Endodermal cell (in vitro differentiated cells): Measurements from ENCODE around the gene FGFRL1. TPM values are rescaled to one million over a fixed set of nuclear protein-coding genes. Genes with fewer than 3 reads are reported as not detected.

Experiments used
- DNase-seq: peaks from one replicate; pipeline ENCODE4 v3.0.0-alpha.2; 2017
- H3K27ac ChIP-seq: 2 replicates; pipeline ENCODE4 v1.5.1; 2013; ENCODE audit warnings: mild to moderate bottlenecking, low read depth, low read length, moderate library complexity
- H3K27me3 ChIP-seq: 2 replicates; pipeline ENCODE4 v1.6.1; 2013; ENCODE audit warnings: mild to moderate bottlenecking, low read length, moderate library complexity; ENCODE audit not compliant: insufficient read depth, control insufficient read depth, poor library complexity, severe bottlenecking
- H3K36me3 ChIP-seq: 2 replicates; pipeline ENCODE4 v1.7.0; 2013; ENCODE audit warnings: mild to moderate bottlenecking, low read length, moderate library complexity; ENCODE audit not compliant: control insufficient read depth, insufficient read depth
- H3K4me1 ChIP-seq: one replicate; pipeline ENCODE4 v1.7.0; 2013; ENCODE audit warnings: low read length; ENCODE audit not compliant: control insufficient read depth, insufficient read depth
- H3K4me3 ChIP-seq: 2 replicates; pipeline ENCODE4 v1.5.1; 2013; ENCODE audit warnings: mild to moderate bottlenecking, low read length, moderate library complexity
- H3K9ac ChIP-seq: 2 replicates; pipeline ENCODE4 v1.6.1; 2013; ENCODE audit warnings: mild to moderate bottlenecking, low read length, moderate library complexity; ENCODE audit not compliant: poor library complexity, severe bottlenecking; ENCODE audit errors: extremely low read depth
- H3K9me3 ChIP-seq: 2 replicates; pipeline ENCODE4 v1.6.1; 2013; ENCODE audit warnings: mild to moderate bottlenecking, low read length, moderate library complexity; ENCODE audit not compliant: control insufficient read depth
- H3K27ac Mint-ChIP-seq: 2 replicates; pipeline ENCODE4 v1.8.0; 2020; ENCODE audit warnings: mixed read lengths
- H3K27me3 Mint-ChIP-seq: 2 replicates; pipeline ENCODE4 v1.8.0; 2021; ENCODE audit warnings: mild to moderate bottlenecking, mixed read lengths; ENCODE audit not compliant: insufficient read depth
- H3K36me3 Mint-ChIP-seq: 2 replicates; pipeline ENCODE4 v1.8.0; 2020; ENCODE audit warnings: low read depth, mixed read lengths
- H3K4me1 Mint-ChIP-seq: 2 replicates; pipeline ENCODE4 v1.8.0; 2020; ENCODE audit warnings: mixed read lengths
- H3K4me3 Mint-ChIP-seq: 2 replicates; pipeline ENCODE4 v1.8.0; 2020; ENCODE audit warnings: mild to moderate bottlenecking, moderate library complexity, mixed read lengths
- H3K9me3 Mint-ChIP-seq: 2 replicates; pipeline ENCODE4 v1.8.0; 2020; ENCODE audit warnings: mild to moderate bottlenecking, mixed read lengths
- WGBS, 2 experiments: methylation state at CpG; one replicate each; pipeline versions ENCODE4 v1.1.5 to v1.1.7; 2013; ENCODE audit warnings: missing lambda C conversion rate in 2 of 2, mixed read lengths in 1 of 2; ENCODE audit not compliant: insufficient coverage in 1 of 2, insufficient read length in 1 of 2; 5-methylcytosine and 5-hydroxymethylcytosine counted together
- total RNA-seq, 2 donors: library from RNA; stranded (reverse); fragmentation: NEBNext Ultra II Directional in 1 of 2; extraction: Animal tissue kit (Norgen Biotek cat#: 25700) in 1 of 2; gene quantifications; 2 replicates in 1 of 2; 3 replicates in 1 of 2; pipeline ENCODE4 v1.2.1, GENCODE V29; 2021
- TF ChIP-seq, protein P1 (sequence below): fragments of 200-600 bp; sonication (generic); conservative IDR thresholded peaks from 2 replicates; pipeline ENCODE4 v1.5.0; 2021; ENCODE audit warnings: antibody characterized with exemption, mild to moderate bottlenecking

Gene FGFRL1
- total RNA-seq, 2 donors from 2014 or later = 51.0 to 93.3 TPM

DNA sequence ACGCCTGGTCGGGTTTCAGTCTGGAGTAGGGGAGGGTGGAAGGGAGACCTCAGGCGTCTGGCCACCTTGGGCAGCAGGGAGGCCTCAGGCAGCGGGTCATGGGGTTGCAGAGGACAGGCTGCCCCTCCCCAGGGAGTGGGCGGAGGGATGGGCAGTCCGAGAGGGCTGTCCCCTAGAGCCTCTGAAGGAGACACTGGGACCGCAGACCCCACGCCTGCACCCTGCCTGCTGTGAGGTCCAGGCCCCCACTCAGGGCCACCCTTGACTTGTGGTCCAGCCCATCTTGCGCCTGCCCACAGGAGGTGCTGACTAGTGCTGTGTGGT is 16.5 kb downstream of the FGFRL1 start:
- H3K36me3 Mint-ChIP-seq = peaks cover 22% of the 10 kb centered on the region
- no peaks in the 10 kb centered on the region for H3K27me3 Mint-ChIP-seq
- Histone ChIP-seq H3K9me3 (no peaks in the 10 kb centered on the region), H3K4me1 (no peaks in the 10 kb centered on the region), H3K27ac (no peak overlapping the region), H3K9ac (no peak overlapping the region), H3K27me3 (no peaks in the 10 kb centered on the region), H3K4me3 (no peak overlapping the region), H3K36me3 (peaks cover 13% of the 10 kb centered on the region)
- no peaks in the 10 kb centered on the region for H3K4me1 Mint-ChIP-seq
- 72 to 89% methylated on average over 5 to 9 of the region's 9 CpGs for WGBS, 2 experiments
- TF ChIP-seq, protein P1, sequence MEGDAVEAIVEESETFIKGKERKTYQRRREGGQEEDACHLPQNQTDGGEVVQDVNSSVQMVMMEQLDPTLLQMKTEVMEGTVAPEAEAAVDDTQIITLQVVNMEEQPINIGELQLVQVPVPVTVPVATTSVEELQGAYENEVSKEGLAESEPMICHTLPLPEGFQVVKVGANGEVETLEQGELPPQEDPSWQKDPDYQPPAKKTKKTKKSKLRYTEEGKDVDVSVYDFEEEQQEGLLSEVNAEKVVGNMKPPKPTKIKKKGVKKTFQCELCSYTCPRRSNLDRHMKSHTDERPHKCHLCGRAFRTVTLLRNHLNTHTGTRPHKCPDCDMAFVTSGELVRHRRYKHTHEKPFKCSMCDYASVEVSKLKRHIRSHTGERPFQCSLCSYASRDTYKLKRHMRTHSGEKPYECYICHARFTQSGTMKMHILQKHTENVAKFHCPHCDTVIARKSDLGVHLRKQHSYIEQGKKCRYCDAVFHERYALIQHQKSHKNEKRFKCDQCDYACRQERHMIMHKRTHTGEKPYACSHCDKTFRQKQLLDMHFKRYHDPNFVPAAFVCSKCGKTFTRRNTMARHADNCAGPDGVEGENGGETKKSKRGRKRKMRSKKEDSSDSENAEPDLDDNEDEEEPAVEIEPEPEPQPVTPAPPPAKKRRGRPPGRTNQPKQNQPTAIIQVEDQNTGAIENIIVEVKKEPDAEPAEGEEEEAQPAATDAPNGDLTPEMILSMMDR = no peak
- H3K4me3 Mint-ChIP-seq = no peak overlapping the region
- no peak overlapping the region for H3K27ac Mint-ChIP-seq
- DNase-seq = no peak
- no peaks in the 10 kb centered on the region for H3K9me3 Mint-ChIP-seq

DNA sequence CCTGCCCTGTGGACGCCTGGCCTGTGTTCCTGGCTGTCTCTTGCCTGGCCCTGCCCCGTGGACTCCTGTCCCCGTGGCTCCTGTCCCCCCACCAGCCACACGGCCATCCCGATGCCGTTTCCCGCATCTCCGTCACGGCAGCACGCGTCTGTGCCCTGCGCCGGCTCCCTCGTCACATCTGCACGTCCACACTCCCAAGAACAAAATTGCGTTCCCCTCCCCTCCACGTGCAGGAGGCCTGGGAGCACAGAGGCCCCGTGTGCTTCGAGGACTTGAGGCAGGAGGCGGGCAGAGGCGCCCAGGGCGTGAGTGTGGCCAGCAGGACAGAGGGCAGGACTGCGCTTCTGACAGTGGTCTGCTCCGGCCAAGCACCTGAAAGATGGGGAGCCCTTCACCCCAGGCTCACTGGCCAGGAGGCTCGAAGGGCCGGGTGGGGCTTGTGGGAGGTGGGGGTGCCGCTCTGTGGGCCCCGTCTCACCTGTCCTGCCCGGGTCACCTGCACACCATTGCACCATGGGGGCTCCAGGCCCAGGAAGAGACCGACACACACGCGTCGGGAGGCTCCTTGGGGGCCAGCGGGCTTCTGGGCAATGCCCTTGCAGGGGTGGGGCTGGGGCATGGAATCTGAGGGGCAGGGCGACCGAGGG is 17.3 kb downstream of the FGFRL1 start:
- Histone ChIP-seq H3K27me3 (no peaks in the 10 kb centered on the region), H3K9me3 (no peaks in the 10 kb centered on the region), H3K9ac (no peak overlapping the region), H3K27ac (no peak overlapping the region), H3K36me3 (peaks cover 13% of the 10 kb centered on the region), H3K4me3 (no peak overlapping the region), H3K4me1 (no peaks in the 10 kb centered on the region)
- no peaks in the 10 kb centered on the region for H3K27me3 Mint-ChIP-seq
- no peak for DNase-seq
- no peak overlapping the region for H3K4me3 Mint-ChIP-seq
- no peak overlapping the region for H3K27ac Mint-ChIP-seq
- H3K4me1 Mint-ChIP-seq = no peaks in the 10 kb centered on the region
- TF ChIP-seq, protein P1 = no peak
- H3K9me3 Mint-ChIP-seq = no peaks in the 10 kb centered on the region
- WGBS, 2 experiments = 92 to 100% methylated on average over 2 to 36 of the region's 36 CpGs
- peaks cover 21% of the 10 kb centered on the region for H3K36me3 Mint-ChIP-seq

DNA sequence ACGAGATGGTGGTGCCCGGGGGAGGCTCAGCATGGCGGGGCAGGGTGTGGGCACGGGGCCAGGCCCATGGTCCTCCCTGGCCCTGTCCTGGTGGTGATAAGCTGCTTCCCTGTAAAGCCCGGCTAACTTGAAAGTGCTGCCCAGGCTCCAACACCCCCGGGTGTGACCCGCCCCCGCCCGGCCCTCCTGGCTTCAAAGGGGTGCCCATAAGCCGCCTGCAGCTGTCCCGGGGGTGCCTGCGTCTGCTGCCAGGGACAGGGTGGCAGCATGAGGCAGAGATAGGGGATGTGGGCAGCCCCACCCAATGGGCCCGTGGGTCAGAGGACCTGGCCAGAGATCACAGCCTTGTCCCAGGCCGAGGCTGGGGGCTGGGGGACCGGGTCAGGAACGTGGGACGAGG is 18.1 kb downstream of the FGFRL1 start:
- TF ChIP-seq, protein P1 = no peak
- Histone ChIP-seq H3K27ac (no peak overlapping the region), H3K9me3 (no peaks in the 10 kb centered on the region), H3K36me3 (peaks cover 13% of the 10 kb centered on the region), H3K4me3 (no peak overlapping the region), H3K9ac (no peak overlapping the region), H3K27me3 (no peaks in the 10 kb centered on the region), H3K4me1 (no peaks in the 10 kb centered on the region)
- Mint-ChIP-seq H3K4me3 (no peak overlapping the region), H3K27me3 (no peaks in the 10 kb centered on the region), H3K9me3 (no peaks in the 10 kb centered on the region), H3K27ac (no peak overlapping the region), H3K36me3 (peaks cover 16% of the 10 kb centered on the region), H3K4me1 (no peaks in the 10 kb centered on the region)
- no peak for DNase-seq
- WGBS, 2 experiments = 92 to 98% methylated on average over 9 to 17 of the region's 17 CpGs
